ENCODE measurements around the gene CPED1. TPM values are rescaled to one million over a fixed set of nuclear protein-coding genes. Genes with fewer than 3 reads are reported as not detected.
"Not testable (repeated sequence)": the region's sequence is repeated elsewhere in the genome, so short reads cannot be mapped to it uniquely, and the experiment has no call there.

CPED1 gene
- total RNA-seq, 2 donors from 2014 or later, result 4.0 to 15.9 TPM

DNA sequence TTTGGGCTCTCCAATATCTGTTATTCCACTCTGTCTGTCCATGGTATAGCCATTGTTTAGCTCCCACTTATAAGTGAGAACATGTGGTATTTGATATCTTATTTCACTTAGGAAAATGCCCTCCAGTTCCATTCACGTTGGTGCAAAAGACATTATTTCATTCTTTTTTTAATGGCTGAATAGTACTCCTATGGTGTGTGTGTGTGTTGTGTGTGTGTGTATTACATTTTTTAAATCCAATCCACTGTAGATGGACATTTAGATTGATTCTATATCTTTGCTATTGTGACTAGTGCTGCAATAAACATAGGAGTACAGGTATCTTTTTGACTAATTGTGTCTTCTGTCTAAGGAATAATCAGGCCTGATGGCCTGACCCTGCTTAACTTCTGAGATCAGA, 7.4 kb upstream of the CPED1 start:
- no peak overlapping the region for H3K9ac ChIP-seq (ENCODE audit: low read depth in 2 of 2, low read length in 2 of 2)
- TF ChIP-seq, protein P1, sequence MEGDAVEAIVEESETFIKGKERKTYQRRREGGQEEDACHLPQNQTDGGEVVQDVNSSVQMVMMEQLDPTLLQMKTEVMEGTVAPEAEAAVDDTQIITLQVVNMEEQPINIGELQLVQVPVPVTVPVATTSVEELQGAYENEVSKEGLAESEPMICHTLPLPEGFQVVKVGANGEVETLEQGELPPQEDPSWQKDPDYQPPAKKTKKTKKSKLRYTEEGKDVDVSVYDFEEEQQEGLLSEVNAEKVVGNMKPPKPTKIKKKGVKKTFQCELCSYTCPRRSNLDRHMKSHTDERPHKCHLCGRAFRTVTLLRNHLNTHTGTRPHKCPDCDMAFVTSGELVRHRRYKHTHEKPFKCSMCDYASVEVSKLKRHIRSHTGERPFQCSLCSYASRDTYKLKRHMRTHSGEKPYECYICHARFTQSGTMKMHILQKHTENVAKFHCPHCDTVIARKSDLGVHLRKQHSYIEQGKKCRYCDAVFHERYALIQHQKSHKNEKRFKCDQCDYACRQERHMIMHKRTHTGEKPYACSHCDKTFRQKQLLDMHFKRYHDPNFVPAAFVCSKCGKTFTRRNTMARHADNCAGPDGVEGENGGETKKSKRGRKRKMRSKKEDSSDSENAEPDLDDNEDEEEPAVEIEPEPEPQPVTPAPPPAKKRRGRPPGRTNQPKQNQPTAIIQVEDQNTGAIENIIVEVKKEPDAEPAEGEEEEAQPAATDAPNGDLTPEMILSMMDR (IDR thresholded peaks at IDR 0.05), result no peak
- H3K4me1 ChIP-seq, result no peaks in the 10 kb centered on the region
- no peaks in the 10 kb centered on the region for H3K36me3 ChIP-seq
- H3K27me3 ChIP-seq, result no peaks in the 10 kb centered on the region
- intact Hi-C loops (cut with DNase I), result no loop called here
- no peak overlapping the region for H3K27ac ChIP-seq
- H3K4me3 ChIP-seq, result no peak overlapping the region
- no peaks in the 10 kb centered on the region for H3K9me3 ChIP-seq
- DNase-seq, result no peak

DNA sequence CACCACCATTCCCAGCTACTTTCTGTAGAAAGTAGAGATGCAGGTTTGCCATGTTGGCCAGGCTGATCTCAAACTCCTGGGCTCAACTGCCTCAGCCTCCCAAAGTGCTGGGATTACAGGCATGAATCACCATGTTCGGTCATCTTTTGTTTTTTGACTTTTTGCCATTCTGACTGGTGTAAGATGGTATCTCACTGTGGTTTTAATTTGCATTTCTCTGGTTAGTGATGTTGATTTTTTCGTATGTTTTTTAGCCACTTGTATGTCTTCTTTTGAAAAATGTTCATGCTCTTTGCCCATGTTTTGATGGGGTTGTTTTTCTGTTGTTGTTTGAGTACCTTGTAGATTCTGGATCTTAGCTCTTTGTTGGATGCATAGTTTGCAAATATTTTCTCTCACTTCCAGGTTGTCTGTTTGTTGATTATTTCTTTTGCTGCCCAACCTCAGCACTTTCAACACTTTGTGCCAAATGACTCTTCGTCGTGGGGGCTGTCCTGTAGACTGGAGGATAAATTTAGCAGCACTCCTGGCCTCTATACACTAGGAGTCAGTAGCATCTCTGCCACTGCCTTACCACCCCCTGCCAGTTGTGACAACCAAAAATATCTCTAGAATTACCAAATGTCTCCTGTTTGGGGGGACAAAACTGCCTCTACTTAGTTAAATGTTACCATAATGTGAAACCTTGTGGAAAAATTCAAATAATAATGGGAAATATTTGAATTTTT, 6.5 kb upstream of the CPED1 start:
- intact Hi-C loops (cut with DNase I), result no loop called here
- H3K9ac ChIP-seq (ENCODE audit: low read depth in 2 of 2, low read length in 2 of 2), result no peak overlapping the region
- TF ChIP-seq, protein P1 (IDR thresholded peaks at IDR 0.05), result no peak
- H3K27me3 ChIP-seq, result no peaks in the 10 kb centered on the region
- H3K27ac ChIP-seq, result no peak overlapping the region
- no peak for DNase-seq
- no peak overlapping the region for H3K4me3 ChIP-seq
- H3K36me3 ChIP-seq, result no peaks in the 10 kb centered on the region
- no peaks in the 10 kb centered on the region for H3K9me3 ChIP-seq
- H3K4me1 ChIP-seq, result no peaks in the 10 kb centered on the region

DNA sequence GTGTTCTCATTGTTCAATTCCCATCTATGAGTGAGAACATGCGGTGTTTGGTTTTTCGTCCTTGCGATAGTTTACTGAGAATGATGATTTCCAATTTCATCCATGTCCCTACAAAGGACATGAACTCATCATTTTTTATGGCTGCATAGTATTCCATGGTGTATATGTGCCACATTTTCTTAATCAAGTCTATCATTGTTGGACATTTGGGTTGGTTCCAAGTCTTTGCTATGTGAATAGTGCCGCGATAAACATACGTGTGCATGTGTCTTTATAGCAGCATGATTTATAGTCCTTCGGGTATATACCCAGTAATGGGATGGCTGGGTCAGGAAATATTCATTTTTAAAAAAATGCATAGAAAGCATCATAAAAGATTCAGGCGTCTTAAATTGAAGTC, 4.9 kb upstream of the CPED1 start:
- intact Hi-C loops (cut with DNase I), result not testable (repeated sequence)

DNA sequence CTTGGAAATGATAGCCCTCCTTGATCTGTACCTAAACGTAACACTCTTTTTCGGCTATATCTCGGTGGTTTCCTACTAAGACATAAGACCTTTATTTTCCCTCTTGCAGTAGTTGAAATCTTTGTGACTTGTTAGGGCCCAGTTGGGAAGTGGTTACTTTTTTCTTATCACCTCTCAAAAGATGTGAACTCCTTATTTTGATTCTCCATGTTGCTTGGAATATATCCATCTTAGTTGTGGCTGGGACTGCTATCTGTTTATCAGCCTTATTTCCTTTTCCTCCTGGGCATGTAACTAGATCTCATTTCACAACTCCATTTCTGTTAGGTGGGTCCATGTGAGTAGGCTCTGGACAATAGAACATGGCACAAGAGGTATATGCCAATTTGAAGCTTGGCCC, 4.1 kb upstream of the CPED1 start:
- no peak overlapping the region for H3K27ac ChIP-seq
- no peaks in the 10 kb centered on the region for H3K9me3 ChIP-seq
- peaks cover 5% of the 10 kb centered on the region for H3K4me1 ChIP-seq
- H3K9ac ChIP-seq (ENCODE audit: low read depth in 2 of 2, low read length in 2 of 2), result no peak overlapping the region
- no peaks in the 10 kb centered on the region for H3K27me3 ChIP-seq
- DNase-seq, result no peak
- no peaks in the 10 kb centered on the region for H3K36me3 ChIP-seq
- intact Hi-C loops (cut with DNase I), result no loop called here
- TF ChIP-seq, protein P1 (IDR thresholded peaks at IDR 0.05), result no peak
- no peak overlapping the region for H3K4me3 ChIP-seq

More for the DNA sequence above, 4.9 kb upstream of the CPED1 start:
- H3K27me3 ChIP-seq; H3K36me3 ChIP-seq; H3K4me1 ChIP-seq; DNase-seq; H3K9me3 ChIP-seq; H3K27ac ChIP-seq; H3K9ac ChIP-seq (ENCODE audit: low read depth in 2 of 2, low read length in 2 of 2); H3K4me3 ChIP-seq: not testable (repeated sequence)

DNA sequence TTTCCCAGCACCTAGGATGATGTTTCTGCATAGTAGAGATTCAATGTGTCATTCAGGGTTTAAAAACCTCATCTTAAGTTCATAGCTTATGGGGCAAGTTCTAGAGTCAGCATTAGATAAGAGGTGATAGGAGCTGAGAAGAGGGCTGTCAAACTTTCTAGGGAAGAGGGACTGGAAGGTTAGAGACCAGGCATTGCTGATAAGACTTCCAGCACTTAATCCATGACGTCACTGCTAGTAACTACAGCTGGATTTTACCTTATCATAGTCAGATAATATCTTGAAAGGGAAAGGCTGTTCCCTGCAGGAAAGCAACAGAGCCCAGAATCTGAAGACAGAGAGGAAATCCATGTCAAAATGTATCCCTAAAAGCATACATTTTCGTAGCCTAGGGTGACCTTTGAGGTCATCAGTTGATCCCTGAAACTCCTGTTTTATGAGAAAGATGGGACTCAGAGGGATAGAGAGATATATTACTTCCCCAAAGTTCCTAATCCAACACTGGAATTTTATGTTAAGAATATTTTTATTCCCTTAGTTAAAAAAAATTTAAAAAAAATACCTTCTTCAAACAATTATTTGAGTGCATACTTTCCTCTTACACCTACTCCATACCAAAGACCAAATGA, 3.3 kb upstream of the CPED1 start:
- no peak overlapping the region for H3K9ac ChIP-seq (ENCODE audit: low read depth in 2 of 2, low read length in 2 of 2)
- DNase-seq, result no peak
- TF ChIP-seq, protein P1 (IDR thresholded peaks at IDR 0.05), result no peak
- H3K9me3 ChIP-seq, result no peaks in the 10 kb centered on the region
- H3K4me1 ChIP-seq, result peaks cover 5% of the 10 kb centered on the region
- H3K4me3 ChIP-seq, result no peak overlapping the region
- intact Hi-C loops (cut with DNase I), result no loop called here
- H3K27ac ChIP-seq, result no peak overlapping the region
- H3K27me3 ChIP-seq, result no peaks in the 10 kb centered on the region
- H3K36me3 ChIP-seq, result no peaks in the 10 kb centered on the region

DNA sequence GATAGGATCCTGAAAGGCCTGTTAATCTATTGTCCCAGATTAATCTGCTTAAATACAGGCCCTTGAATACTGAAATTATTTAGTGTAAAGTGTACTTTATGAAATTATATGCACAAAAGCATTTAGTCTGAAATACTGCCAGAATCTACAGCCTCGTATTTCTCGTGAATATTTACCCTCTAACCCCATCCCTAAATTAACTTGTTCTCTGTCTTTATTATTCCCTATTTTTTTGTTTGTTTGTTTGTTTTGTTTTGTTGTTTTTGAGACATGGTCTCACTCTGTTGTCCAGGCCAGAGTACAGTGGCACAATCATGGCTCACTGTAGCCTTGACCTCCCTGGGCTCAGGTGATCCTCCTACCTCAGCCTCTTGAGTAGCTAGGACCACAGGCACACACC, 2.7 kb upstream of the CPED1 start:
- DNase-seq, result no peak
- TF ChIP-seq, protein P1 (IDR thresholded peaks at IDR 0.05), result no peak
- H3K4me3 ChIP-seq, result no peak overlapping the region
- no peaks in the 10 kb centered on the region for H3K36me3 ChIP-seq
- no peaks in the 10 kb centered on the region for H3K27me3 ChIP-seq
- H3K27ac ChIP-seq, result no peak overlapping the region
- intact Hi-C loops (cut with DNase I), result no loop called here
- peaks cover 5% of the 10 kb centered on the region for H3K4me1 ChIP-seq
- H3K9ac ChIP-seq (ENCODE audit: low read depth in 2 of 2, low read length in 2 of 2), result no peak overlapping the region
- H3K9me3 ChIP-seq, result no peaks in the 10 kb centered on the region

Measured in colonic mucosa (tissue), 4 donors.